ENCODE measurements around the gene SLC6A17.
A peak's percentile ranks its signal among the peaks of the same experiment; 100 is the strongest.

SLC6A17 gene

GRCh38 chr1:110224240-110224995 lies 74.1 kb downstream of the SLC6A17 start:
- peak; percentile 11 for DNase-seq

DNA sequence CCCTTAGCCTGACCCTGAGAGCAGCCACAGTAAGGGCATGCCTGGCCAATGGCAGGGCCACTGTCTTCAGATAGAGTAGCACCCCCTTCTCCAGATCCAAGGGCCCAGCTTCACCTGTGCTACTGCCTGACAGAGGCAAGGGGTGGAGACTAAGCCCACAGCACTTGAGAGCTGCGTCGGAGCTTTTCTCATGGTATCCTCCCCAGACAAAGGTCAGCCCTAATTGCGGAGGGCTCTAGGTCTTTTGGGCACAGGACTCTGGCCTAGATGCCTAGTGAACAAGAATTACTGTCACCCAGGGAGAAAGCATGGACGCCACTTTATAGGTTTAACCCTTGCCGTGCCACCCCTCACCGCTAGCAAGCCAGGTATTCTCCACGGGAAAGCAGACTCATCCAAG lies 74.9 kb downstream of the SLC6A17 start:
- DNase-seq = no peak

GRCh38 chr1:110225756-110226404 lies 75.6 kb downstream of the SLC6A17 start:
- no peak for DNase-seq

GRCh38 chr1:110227774-110228173 lies 77.5 kb downstream of the SLC6A17 start:
- DNase-seq = no peak

DNA sequence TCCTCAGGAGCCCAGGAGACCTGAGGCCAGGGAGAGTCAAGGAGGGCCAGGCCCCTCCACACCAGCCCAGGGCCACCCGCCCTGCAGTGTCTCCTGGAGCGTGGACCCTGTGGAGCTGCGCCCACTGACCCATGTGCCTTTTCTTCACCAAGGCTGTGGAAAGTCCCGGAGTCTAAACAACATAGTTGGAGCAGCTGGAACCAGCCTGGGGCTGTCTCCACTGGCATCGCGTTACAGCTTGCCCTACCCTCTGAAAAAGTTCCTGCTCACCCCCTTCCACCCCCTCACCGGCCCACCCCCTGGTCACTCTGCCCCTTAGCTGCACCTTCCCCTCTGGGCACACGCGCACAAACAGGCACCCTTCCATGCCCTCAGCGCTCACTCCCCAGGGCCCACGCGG lies 78.1 kb downstream of the SLC6A17 start:
- no peak for DNase-seq

- no peak for DNase-seq
These were observed 78.6 kb downstream of the SLC6A17 start for GRCh38 chr1:110228869-110229268.

GRCh38 chr1:110229348-110230001 lies 79.2 kb downstream of the SLC6A17 start:
- no peak for DNase-seq

GRCh38 chr1:110230381-110231199 lies 80.3 kb downstream of the SLC6A17 start:
- no peak for DNase-seq

DNA sequence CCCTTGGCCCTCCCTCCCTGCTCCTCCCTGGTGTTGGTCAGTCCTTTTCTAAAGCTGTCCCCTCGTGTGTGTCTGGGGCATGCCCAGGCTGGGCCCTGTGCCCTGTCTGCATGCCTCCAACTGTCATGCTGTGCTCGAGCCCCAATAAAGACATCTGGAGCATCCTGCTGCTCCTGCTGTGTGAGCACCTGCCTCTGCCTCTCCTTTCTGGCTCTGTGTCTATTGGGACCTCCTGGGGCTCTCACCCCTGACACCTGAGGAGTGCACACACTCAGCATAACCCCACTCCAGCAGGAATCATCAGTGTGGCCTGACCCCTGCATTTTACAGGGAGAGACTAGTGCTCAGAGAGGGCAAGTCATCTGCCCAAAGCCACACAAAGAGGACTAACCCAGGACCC lies 83.6 kb downstream of the SLC6A17 start:
- no peak for DNase-seq

DNA sequence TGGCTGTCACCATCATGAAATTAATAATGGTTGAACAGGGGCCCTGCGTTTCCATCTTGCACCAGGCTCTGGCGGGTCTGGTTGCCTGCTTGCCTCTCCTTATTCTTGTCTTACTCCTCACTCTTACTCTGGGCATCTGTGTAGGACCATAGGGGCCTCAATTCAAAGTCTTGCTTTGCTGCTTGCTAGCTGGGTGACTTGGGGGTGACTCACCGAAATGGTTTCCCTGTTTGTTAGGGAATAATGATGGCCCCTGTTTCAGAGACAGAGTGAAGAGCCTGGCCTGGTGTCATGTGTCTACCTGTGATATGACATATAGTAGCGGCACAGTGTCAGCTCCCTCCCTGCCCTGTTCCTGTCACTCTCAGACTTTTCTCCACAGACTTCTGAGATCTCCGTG lies 84.4 kb downstream of the SLC6A17 start:
- peak; percentile 11 for DNase-seq

DNA sequence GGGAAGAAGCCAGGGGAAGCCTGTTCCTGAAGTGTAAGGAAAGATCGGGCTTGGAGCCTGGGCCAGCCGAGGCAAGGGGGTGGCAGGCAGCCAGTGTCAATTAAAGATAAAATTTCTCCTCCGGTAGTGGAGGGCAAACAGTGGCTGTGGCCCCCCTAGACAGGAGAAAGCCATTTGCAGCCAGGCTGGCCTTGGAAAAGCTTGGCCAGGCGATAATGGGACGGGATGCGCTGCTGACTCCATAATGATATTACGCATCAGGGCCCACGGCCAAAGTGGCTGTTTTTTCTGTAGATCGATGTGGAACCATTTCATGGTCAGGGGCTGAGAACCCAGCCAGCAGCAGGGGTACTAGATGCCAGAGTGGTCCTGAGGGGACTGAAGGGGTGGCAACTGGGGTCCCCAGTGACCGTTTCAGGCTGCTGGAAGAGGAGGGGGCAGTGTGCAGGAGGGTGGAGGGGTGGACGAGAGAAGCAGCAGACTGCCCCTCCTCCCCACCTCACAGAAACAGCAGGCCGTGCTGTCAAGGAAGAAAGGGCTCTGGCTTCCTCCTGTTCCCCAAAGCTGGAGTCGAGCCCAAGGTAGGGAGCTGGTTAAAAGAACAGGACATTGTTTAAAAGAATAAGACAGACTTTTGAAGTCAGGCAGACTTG lies 85.0 kb downstream of the SLC6A17 start:
- no peak for DNase-seq

DNA sequence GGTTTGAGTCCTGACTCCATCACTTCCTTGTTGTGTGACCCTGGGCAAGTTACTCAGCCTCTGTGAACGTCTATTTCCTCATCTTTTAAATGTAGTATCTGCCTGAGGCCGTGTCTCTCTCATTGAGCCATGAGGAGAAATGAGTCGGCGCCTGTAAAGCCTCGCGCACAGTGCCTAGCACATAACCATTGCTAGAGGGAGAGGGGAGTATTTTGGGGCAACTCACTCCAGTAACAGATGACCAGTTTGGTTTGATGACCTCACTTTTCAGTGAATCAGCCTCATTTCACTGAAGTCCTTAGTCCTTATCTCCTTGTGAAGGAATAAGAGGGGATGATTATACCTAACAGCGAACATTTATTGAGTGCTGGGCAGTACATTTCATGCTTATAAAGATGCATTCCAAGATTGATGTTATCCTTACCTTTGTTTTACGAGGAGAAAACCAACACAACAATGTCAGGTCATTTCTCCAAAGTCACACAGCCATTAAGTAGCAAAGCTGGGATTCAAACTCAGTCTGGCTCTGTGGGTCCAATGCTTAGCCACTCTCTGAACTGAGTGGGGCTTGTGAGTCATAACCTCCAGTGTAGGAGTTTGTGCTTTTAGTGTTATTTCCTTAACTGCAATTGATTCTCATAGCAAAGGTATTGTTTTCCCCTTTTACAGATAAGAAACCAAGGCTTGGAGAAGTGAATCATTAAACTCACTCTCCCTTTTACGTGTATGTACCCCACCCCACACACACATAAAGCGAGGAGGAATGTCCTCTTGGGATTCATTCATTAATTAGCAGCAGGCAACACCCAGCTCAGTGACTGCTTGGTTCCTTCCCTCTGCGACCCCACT lies 85.8 kb downstream of the SLC6A17 start:
- peak; percentile 77 for DNase-seq

DNA sequence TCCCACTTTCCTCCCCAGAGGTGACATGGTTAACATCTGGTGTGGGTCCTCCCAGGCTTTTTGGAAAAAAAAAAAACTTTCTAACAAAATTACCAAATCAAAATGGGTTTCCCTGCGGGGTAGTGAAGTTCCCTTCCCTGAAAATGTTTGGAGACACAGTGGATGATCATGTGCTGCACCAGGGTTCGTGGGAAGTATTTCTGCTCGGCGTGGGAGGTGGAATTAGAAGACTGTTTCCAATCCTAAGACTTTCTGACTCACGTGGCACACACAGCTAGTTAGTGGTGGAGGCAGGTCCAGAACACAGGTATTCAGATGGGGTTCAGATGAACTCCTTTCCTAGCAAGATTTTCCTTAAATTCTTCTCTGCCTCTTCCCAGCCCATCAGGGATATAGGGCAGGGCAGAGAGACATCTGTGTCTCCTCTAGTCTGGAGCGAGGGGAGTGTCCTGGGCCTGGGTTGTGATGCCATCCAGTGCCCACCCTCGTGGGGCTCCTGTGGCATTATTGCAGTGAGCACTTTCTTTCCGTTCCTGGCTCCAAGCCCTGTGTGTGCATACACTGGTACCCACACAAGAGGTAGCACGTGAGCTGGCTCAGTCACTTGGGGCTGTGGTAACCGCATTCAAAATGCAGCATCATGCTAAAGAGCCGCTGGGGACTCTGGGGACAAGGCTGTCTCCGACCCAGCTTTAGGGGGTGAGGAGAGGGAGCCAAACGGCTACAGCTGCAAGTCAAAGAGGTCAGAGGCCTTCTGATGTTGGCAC lies 87.3 kb downstream of the SLC6A17 start:
- no peak for DNase-seq

GRCh38 chr1:110239441-110240430 lies 89.4 kb downstream of the SLC6A17 start:
- DNase-seq = peak; percentile 47

DNA sequence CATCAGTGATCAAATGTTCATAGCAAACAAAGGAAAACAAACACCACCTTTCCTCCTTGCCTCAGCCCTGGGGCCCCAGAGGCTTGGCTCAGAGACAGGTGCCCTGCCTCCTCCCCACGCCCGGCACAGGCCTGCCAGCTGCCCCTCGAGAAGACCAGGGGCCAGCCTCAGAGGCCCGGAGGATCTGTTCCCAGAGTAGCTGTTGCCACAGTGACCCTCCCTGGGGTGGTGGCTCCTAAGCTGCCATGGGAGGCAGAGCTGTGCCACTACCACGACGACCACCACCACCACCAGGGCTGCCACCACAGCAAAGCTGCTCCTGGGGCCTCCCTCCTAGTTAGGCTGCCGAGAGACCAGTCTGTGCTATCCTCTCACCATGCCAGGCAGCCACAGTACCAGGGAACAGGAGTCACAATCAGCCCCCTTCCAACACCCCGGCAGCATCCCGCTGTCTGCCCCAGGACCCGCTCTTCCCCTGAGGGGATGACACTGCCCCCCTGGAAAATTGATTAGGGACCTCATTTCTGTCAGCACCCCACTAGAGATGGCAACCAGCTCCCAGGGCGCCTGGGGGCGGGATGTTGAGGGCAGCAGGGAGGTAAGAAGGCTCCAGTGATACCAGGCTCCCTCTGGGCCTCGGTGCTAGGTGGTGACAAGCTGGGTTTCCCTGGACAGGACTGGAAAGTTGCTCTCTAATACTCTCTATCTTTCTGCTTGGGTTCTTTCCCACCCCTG lies 90.3 kb downstream of the SLC6A17 start:
- no peak for DNase-seq

DNA sequence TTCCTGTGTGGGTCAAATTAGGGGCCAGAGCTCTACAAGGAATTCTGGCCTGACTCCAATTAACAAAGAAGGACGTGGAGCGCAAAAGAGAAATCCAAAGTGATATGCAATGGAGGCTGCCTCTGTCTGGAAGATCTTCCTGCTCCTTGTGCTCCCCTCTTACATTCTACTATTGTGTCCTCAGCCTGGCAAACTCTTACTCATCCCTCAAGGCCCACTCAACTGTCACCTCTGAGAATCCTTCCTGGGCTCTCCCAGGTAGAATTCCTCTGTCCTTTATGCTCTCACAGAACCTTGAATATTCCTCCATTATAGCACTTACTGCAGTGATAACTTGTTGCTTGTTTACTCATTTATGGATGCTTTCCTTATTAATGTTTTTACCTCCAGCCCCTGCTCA lies 91.2 kb downstream of the SLC6A17 start:
- no peak for DNase-seq

DNA sequence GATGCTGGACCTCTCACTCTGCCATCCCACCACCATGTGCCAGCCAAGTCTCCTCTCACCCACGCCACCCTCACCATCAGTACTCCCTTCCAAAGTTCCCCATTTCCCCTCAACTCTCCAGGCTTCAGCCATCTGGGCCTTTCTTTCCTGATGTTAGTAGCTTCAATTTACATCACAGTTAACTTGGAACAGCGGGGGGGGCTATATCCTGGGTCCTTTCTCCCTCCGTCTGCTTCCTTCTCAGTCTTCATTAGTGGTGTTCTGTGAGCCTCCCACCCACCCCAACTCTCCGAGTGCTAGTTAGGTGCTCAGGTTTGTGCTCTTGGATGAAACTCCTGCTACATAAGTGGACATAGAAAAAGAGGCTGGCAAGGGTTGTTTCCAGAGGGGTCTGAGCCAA lies 91.8 kb downstream of the SLC6A17 start:
- DNase-seq = no peak

DNA sequence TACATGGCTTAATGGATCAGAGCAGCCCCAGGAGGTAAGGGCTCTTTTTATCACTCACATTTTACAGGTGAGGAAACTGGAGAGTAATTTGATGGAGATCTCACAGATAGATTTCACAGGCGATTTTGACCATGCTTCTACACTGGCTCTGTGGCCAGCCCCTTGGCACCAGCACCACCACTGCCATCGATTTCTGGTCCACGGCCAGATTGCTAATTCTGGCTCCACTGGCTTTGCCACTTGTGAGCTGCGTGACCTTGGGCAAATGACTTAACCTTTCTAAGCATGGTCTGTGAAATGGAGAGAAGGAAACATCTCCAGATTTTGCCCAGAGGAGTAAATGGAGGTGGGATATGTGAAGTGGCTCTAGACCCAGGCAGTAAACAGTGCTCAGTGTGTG lies 92.4 kb downstream of the SLC6A17 start:
- no peak for DNase-seq

DNA sequence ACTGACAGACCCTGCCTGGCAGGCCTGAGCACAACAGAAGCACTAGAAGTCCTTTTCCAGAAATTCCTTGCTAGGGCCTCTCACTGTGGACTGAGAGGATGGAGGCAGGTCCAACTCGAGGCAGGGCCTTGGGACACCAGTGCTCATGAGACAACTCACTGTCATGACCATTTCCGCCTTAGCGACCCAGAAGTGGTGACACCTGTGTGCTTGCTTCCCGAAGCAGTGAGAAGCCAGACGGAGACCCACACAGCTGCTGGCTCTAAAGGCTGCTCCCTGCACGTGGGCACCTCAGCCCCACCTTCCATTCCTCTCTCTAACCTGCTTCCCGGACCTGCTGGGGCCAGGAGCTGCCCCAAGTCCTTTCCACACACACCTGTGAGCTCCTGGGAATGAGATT lies 92.9 kb downstream of the SLC6A17 start:
- no peak for DNase-seq
